Measurements from ENCODE around the gene ATP9A. TPM values are rescaled to one million over a fixed set of nuclear protein-coding genes. Genes with fewer than 3 reads are reported as not detected.

The ATP9A gene
- total and polyA plus RNA-seq, 2 of the 8 experiments (the other 6 are each of a cell fraction or from before 2014, with no cell fraction given), result 5.0 to 6.4 TPM

DNA sequence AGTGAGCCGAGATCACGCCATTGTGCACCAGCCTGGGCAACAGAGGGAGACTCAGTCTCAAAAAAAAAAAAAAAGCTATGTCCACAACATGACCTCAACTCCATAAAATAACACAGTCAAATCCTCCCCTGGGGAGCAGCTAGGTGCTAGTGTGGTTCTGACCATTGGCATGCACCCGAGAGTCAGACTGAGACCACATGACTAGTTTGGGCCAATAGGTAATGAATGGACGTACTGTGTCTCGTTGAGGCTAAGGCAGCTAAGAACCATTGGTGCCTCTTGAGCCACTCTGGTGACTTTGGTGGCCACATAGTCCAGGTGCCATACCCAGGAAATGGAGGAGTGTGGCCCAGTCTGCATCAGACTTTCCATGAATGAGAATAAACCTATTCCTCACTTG, 40.3 kb downstream of the ATP9A start (continued):
- TF ChIP-seq, protein P1, sequence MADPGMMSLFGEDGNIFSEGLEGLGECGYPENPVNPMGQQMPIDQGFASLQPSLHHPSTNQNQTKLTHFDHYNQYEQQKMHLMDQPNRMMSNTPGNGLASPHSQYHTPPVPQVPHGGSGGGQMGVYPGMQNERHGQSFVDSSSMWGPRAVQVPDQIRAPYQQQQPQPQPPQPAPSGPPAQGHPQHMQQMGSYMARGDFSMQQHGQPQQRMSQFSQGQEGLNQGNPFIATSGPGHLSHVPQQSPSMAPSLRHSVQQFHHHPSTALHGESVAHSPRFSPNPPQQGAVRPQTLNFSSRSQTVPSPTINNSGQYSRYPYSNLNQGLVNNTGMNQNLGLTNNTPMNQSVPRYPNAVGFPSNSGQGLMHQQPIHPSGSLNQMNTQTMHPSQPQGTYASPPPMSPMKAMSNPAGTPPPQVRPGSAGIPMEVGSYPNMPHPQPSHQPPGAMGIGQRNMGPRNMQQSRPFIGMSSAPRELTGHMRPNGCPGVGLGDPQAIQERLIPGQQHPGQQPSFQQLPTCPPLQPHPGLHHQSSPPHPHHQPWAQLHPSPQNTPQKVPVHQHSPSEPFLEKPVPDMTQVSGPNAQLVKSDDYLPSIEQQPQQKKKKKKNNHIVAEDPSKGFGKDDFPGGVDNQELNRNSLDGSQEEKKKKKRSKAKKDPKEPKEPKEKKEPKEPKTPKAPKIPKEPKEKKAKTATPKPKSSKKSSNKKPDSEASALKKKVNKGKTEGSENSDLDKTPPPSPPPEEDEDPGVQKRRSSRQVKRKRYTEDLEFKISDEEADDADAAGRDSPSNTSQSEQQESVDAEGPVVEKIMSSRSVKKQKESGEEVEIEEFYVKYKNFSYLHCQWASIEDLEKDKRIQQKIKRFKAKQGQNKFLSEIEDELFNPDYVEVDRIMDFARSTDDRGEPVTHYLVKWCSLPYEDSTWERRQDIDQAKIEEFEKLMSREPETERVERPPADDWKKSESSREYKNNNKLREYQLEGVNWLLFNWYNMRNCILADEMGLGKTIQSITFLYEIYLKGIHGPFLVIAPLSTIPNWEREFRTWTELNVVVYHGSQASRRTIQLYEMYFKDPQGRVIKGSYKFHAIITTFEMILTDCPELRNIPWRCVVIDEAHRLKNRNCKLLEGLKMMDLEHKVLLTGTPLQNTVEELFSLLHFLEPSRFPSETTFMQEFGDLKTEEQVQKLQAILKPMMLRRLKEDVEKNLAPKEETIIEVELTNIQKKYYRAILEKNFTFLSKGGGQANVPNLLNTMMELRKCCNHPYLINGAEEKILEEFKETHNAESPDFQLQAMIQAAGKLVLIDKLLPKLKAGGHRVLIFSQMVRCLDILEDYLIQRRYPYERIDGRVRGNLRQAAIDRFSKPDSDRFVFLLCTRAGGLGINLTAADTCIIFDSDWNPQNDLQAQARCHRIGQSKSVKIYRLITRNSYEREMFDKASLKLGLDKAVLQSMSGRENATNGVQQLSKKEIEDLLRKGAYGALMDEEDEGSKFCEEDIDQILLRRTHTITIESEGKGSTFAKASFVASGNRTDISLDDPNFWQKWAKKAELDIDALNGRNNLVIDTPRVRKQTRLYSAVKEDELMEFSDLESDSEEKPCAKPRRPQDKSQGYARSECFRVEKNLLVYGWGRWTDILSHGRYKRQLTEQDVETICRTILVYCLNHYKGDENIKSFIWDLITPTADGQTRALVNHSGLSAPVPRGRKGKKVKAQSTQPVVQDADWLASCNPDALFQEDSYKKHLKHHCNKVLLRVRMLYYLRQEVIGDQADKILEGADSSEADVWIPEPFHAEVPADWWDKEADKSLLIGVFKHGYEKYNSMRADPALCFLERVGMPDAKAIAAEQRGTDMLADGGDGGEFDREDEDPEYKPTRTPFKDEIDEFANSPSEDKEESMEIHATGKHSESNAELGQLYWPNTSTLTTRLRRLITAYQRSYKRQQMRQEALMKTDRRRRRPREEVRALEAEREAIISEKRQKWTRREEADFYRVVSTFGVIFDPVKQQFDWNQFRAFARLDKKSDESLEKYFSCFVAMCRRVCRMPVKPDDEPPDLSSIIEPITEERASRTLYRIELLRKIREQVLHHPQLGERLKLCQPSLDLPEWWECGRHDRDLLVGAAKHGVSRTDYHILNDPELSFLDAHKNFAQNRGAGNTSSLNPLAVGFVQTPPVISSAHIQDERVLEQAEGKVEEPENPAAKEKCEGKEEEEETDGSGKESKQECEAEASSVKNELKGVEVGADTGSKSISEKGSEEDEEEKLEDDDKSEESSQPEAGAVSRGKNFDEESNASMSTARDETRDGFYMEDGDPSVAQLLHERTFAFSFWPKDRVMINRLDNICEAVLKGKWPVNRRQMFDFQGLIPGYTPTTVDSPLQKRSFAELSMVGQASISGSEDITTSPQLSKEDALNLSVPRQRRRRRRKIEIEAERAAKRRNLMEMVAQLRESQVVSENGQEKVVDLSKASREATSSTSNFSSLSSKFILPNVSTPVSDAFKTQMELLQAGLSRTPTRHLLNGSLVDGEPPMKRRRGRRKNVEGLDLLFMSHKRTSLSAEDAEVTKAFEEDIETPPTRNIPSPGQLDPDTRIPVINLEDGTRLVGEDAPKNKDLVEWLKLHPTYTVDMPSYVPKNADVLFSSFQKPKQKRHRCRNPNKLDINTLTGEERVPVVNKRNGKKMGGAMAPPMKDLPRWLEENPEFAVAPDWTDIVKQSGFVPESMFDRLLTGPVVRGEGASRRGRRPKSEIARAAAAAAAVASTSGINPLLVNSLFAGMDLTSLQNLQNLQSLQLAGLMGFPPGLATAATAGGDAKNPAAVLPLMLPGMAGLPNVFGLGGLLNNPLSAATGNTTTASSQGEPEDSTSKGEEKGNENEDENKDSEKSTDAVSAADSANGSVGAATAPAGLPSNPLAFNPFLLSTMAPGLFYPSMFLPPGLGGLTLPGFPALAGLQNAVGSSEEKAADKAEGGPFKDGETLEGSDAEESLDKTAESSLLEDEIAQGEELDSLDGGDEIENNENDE (IDR thresholded peaks at IDR 0.05; ENCODE audit: insufficient replicate concordance, low read length), result no peak
- TF ChIP-seq, protein P2, sequence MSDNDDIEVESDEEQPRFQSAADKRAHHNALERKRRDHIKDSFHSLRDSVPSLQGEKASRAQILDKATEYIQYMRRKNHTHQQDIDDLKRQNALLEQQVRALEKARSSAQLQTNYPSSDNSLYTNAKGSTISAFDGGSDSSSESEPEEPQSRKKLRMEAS (IDR thresholded peaks at IDR 0.05), result no peak
- TF ChIP-seq TAF7 (optimal IDR thresholded peaks at IDR 0.05; ENCODE audit: borderline replicate concordance, low read depth, low read length) (no peak), SAP30 (IDR thresholded peaks at IDR 0.05; ENCODE audit: insufficient read depth, insufficient replicate concordance, low read length) (no peak), BCL11A (IDR thresholded peaks at IDR 0.05; ENCODE audit: low read depth in 2 of 2, low read length in 2 of 2) (no peak)

All from H1 (cell line).